Astrocyte of the cerebellum (primary cell): ENCODE measurements around the gene RNF168.
A peak's percentile ranks its signal among the peaks of the same experiment; 100 is the strongest.
"Not testable (repeated sequence)": the region's sequence is repeated elsewhere in the genome, so short reads cannot be mapped to it uniquely, and the experiment has no call there.

Experiments
- DNase-seq: peaks from one replicate; pipeline ENCODE4 v3.0.0-alpha.2; 2011; ENCODE audit warnings: low read depth
- H3K4me3 ChIP-seq: 2 replicates; pipeline ENCODE4 v1.5.1; 2011; ENCODE audit warnings: mild to moderate bottlenecking, low read depth, low read length, moderate library complexity
- CTCF ChIP-seq: IDR thresholded peaks from 2 replicates; pipeline ENCODE4 v1.5.1; 2012; ENCODE audit warnings: low read length, low read depth, moderate library complexity, mild to moderate bottlenecking; ENCODE audit errors: missing control alignments
- in situ Hi-C: cut with HindIII; loops from 2 replicates; pipeline ENCODE4 v1.10.0; 2017; ENCODE audit warnings: low sequenced_read_pairs

Gene RNF168

GRCh38 chr3:196493292-196493691 lies 10.3 kb downstream of the RNF168 start:
- no peak overlapping the region for H3K4me3 ChIP-seq
- no peak for TF ChIP-seq CTCF
- DNase-seq = no peak
- in situ Hi-C loops = no loop called here

- no peak for TF ChIP-seq CTCF
- in situ Hi-C loops = no loop called here
- H3K4me3 ChIP-seq = no peak overlapping the region
- DNase-seq = no peak
Measured at GRCh38 chr3:196492080-196492479, 11.5 kb downstream of the RNF168 start.

GRCh38 chr3:196489747-196490146 lies 13.8 kb downstream of the RNF168 start:
- DNase-seq = no peak
- TF ChIP-seq CTCF = no peak
- in situ Hi-C loops = no loop called here
- H3K4me3 ChIP-seq = no peak overlapping the region

GRCh38 chr3:196486263-196486662 lies 17.3 kb downstream of the RNF168 start:
- peak; percentile 43 for TF ChIP-seq CTCF
- no peak for DNase-seq
- in situ Hi-C loops = no loop called here
- no peak overlapping the region for H3K4me3 ChIP-seq

GRCh38 chr3:196477678-196478077 lies 25.9 kb downstream of the RNF168 start:
- no peak overlapping the region for H3K4me3 ChIP-seq
- in situ Hi-C loops = no loop called here
- no peak for DNase-seq
- TF ChIP-seq CTCF = no peak

GRCh38 chr3:196472286-196472685 lies 31.3 kb downstream of the RNF168 start:
- no peak for TF ChIP-seq CTCF
- no peak overlapping the region for H3K4me3 ChIP-seq
- DNase-seq = no peak
- in situ Hi-C loops = no loop called here

GRCh38 chr3:196471551-196471950 lies 32.0 kb downstream of the RNF168 start:
- no peak for DNase-seq
- no peak overlapping the region for H3K4me3 ChIP-seq
- in situ Hi-C loops = no loop called here
- TF ChIP-seq CTCF = no peak

- in situ Hi-C loops, DNase-seq: not testable (repeated sequence)
Measured at GRCh38 chr3:196470182-196470581, 33.4 kb downstream of the RNF168 start.

More at GRCh38 chr3:196470182-196470581, 33.4 kb downstream of the RNF168 start:
- not testable (repeated sequence) for H3K4me3 ChIP-seq
